HCT116 (cell line): ENCODE measurements around the gene GYPC. TPM values are rescaled to one million over a fixed set of nuclear protein-coding genes. Genes with fewer than 3 reads are reported as not detected.

ENCODE experiments used
- ATAC-seq: fragments of 200-7000 bp; cut with Tn5 transposase; 2 replicates; pipeline ENCODE4 v1.9.1; 2020; ENCODE audit warnings: mild to moderate bottlenecking, moderate library complexity
- BruUV-seq: library from RNA; stranded (reverse); fragments of 400-500 nt; replicated peaks from 2 replicates; lab custom pipeline; 2021; lab: Mats Ljungman, UMichigan
- CTCF ChIA-PET: fragments of 300-600 bp; sonication (Branson Sonifier 250); formaldehyde crosslinking; loops from one replicate; lab custom pipeline; 2021; ENCODE audit warnings: antibody characterized with exemption; lab: Charles Lee
- POLR2A ChIA-PET: fragments of 300-600, 350-600 bp; sonication (Branson Sonifier 250); formaldehyde crosslinking; loops from one replicate; lab custom pipeline; 2021; ENCODE audit warnings: antibody characterized with exemption; lab: Charles Lee
- RAD21 ChIA-PET, 2 experiments: fragments of 300-600 bp; sonication (Branson Sonifier 250); formaldehyde crosslinking; loops; one replicate each; lab custom pipeline; 2023; ENCODE audit warnings: low total read pairs in 2 of 2; ENCODE audit not compliant: uncharacterized antibody in 2 of 2, unreplicated experiment in 2 of 2, low non-redundant PET in 1 of 2; lab: Charles Lee
- DNase-seq: peaks from one replicate; pipeline ENCODE4 v3.0.0-alpha.2; 2010; ENCODE audit warnings: low read depth, low spot score
- H2AFZ ChIP-seq: fragments of 200-600 bp; shearing (Covaris generic), sonication (generic); 2 replicates; pipeline ENCODE4 v1.6.1; 2017; ENCODE audit warnings: low read depth, mixed run types, mixed read lengths, antibody characterized with exemption, low read length; ENCODE audit not compliant: poor library complexity, severe bottlenecking
- H3K27ac ChIP-seq: 2 replicates; pipeline ENCODE4 v1.5.1; 2012; ENCODE audit warnings: low read depth, low read length
- H3K27me3 ChIP-seq: fragments of 200-600 bp; sonication (generic); 2 replicates; pipeline ENCODE4 v1.6.1; 2016; ENCODE audit warnings: mixed run types, low read length, mixed read lengths; ENCODE audit not compliant: insufficient read depth
- H3K36me3 ChIP-seq, 2 experiments: fragments of 200-500 bp in 1 of 2; fragments of 200-600 bp in 1 of 2; sonication (Bioruptor generic) in 1 of 2; sonication (generic) in 1 of 2; 2 replicates each; pipeline versions ENCODE4 v1.5.1 to v1.6.1; 2014 to 2016; ENCODE audit warnings: low read length in 2 of 2, inconsistent platforms in 1 of 2, mixed read lengths in 1 of 2, mixed run types in 1 of 2; ENCODE audit not compliant: insufficient read depth in 2 of 2, control insufficient read depth in 1 of 2
- H3K4me1 ChIP-seq, 2 experiments: fragments of 200-600 bp in 1 of 2; sonication (generic) in 1 of 2; 2 replicates each; pipeline versions ENCODE4 v1.5.1 to v1.6.1; 2012 to 2017; ENCODE audit warnings: low read length in 2 of 2, inconsistent platforms in 1 of 2, mild to moderate bottlenecking in 1 of 2, mixed read lengths in 1 of 2, mixed run types in 1 of 2, moderate library complexity in 1 of 2; ENCODE audit not compliant: insufficient read depth in 2 of 2, control insufficient read depth in 1 of 2
- H3K4me2 ChIP-seq: fragments of 200-600 bp; sonication (generic); 2 replicates; pipeline ENCODE4 v1.6.1; 2017; ENCODE audit warnings: mixed run types, low read length, mixed read lengths
- H3K4me3 ChIP-seq, 2 experiments: fragments of 200-600 bp in 1 of 2; sonication (generic) in 1 of 2; replicated peaks in 1 of 2; 2 replicates each; pipeline ENCODE4 v1.5.1; 2011 to 2016; ENCODE audit warnings: low read length in 2 of 2, control low read depth in 1 of 2, low read depth in 1 of 2, mild to moderate bottlenecking in 1 of 2, mixed read lengths in 1 of 2, mixed run types in 1 of 2
- H3K79me2 ChIP-seq: fragments of 200-600 bp; sonication (generic); 2 replicates; pipeline ENCODE4 v1.6.1; 2017; ENCODE audit warnings: mild to moderate bottlenecking, mixed run types, low read length, moderate library complexity, mixed read lengths; ENCODE audit not compliant: insufficient read depth
- H3K9ac ChIP-seq: fragments of 200-600 bp; sonication (generic); 2 replicates; pipeline ENCODE4 v1.6.1; 2016; ENCODE audit warnings: low read length, mixed read lengths
- H3K9me2 ChIP-seq: fragments of 200-600 bp; sonication (generic), shearing (Covaris generic); 2 replicates; pipeline ENCODE4 v1.6.1; 2017; ENCODE audit warnings: mixed run types, mild to moderate bottlenecking, moderate library complexity; ENCODE audit not compliant: insufficient read depth
- H3K9me3 ChIP-seq, 2 experiments: fragments of 200-500 bp in 1 of 2; fragments of 200-600 bp in 1 of 2; sonication (Bioruptor generic) in 1 of 2; sonication (generic) in 1 of 2; 2 replicates each; pipeline ENCODE4 v1.6.1; 2014 to 2017; ENCODE audit warnings: low read length in 2 of 2, mixed read lengths in 2 of 2, inconsistent platforms in 1 of 2, low read depth in 1 of 2, mild to moderate bottlenecking in 1 of 2, mixed run types in 1 of 2, moderate library complexity in 1 of 2; ENCODE audit not compliant: control insufficient read depth in 1 of 2, insufficient read depth in 1 of 2
- H4K20me1 ChIP-seq: fragments of 200-600 bp; sonication (generic), shearing (Covaris generic); 2 replicates; pipeline ENCODE4 v1.6.1; 2017; ENCODE audit warnings: mixed run types, mild to moderate bottlenecking, moderate library complexity; ENCODE audit not compliant: insufficient read depth
- ATF3 ChIP-seq: IDR thresholded peaks from 2 replicates; pipeline ENCODE4 v1.6.1; 2012
- CBX3 ChIP-seq: IDR thresholded peaks from 2 replicates; pipeline ENCODE4 v1.6.1; 2012; ENCODE audit warnings: low read depth
- EGR1 ChIP-seq: IDR thresholded peaks from 2 replicates; pipeline ENCODE4 v1.6.1; 2012; ENCODE audit warnings: low read depth
- FOSL1 ChIP-seq: IDR thresholded peaks from 2 replicates; pipeline ENCODE4 v1.6.1; 2012; ENCODE audit warnings: low read depth
- JUND ChIP-seq: IDR thresholded peaks from 2 replicates; pipeline ENCODE4 v1.6.1; 2012
- POLR2AphosphoS5 ChIP-seq: IDR thresholded peaks from 2 replicates; pipeline ENCODE4 v1.6.1; 2011; ENCODE audit warnings: mild to moderate bottlenecking, low read depth, low read length, moderate library complexity
- REST ChIP-seq: IDR thresholded peaks from 2 replicates; pipeline ENCODE4 v1.6.1; 2012; ENCODE audit warnings: low read depth
- SIN3A ChIP-seq: IDR thresholded peaks from 2 replicates; pipeline ENCODE4 v1.6.1; 2012; ENCODE audit warnings: low read depth
- SP1 ChIP-seq: IDR thresholded peaks from 2 replicates; pipeline ENCODE4 v1.6.1; 2012; ENCODE audit warnings: low read depth
- SRF ChIP-seq: IDR thresholded peaks from 2 replicates; pipeline ENCODE4 v1.6.1; 2012; ENCODE audit warnings: low read depth
- ZBTB33 ChIP-seq: IDR thresholded peaks from 2 replicates; pipeline ENCODE4 v1.6.1; 2011; ENCODE audit warnings: mild to moderate bottlenecking, low read length, moderate library complexity; ENCODE audit not compliant: insufficient replicate concordance; ENCODE audit errors: extremely low read depth
- ZFX ChIP-seq: fragments of 450-650 bp; IDR thresholded peaks from 2 replicates; pipeline ENCODE4 v1.6.1; 2017
- ZNF274 ChIP-seq: fragments of 200-500 bp; sonication (Bioruptor generic); IDR thresholded peaks from 2 replicates; pipeline ENCODE4 v1.6.1; 2014; ENCODE audit warnings: mild to moderate bottlenecking, low read depth, low read length, inconsistent platforms
- intact Hi-C: fragments of 100-400 bp; cut with micrococcal nuclease; formaldehyde crosslinking; loops from 2 replicates; pipeline ENCODE4 v1.10.0; 2022
- total RNA-seq: library from RNA; stranded (reverse); gene quantifications from one replicate; pipeline ENCODE4 v1.2.1, GENCODE V29; 2021; ENCODE audit not compliant: unreplicated experiment

The GYPC gene
- total RNA-seq, 1 experiment from 2014 or later = 0.66 TPM

GRCh38 chr2:126643972-126644371 lies 12.0 kb upstream of the GYPC start:
- no peak for ATAC-seq
- H3K4me3 ChIP-seq = no peak overlapping the region
- no peaks in the 10 kb centered on the region for H3K36me3 ChIP-seq
- ChIA-PET RAD21 (no interaction called here), POLR2A (no interaction called here)
- H3K9ac ChIP-seq = no peak overlapping the region
- H3K4me1 ChIP-seq = no peaks in the 10 kb centered on the region
- BruUV-seq = no TSS peak
- H3K9me2 ChIP-seq = no peaks in the 10 kb centered on the region
- intact Hi-C loops = no loop called here
- no peaks in the 10 kb centered on the region for H3K9me3 ChIP-seq
- no peak overlapping the region for H3K4me2 ChIP-seq
- no peaks in the 10 kb centered on the region for H3K79me2 ChIP-seq
- H2AFZ ChIP-seq = no peak overlapping the region
- peaks cover 18% of the 10 kb centered on the region for H3K27me3 ChIP-seq
- H4K20me1 ChIP-seq = no peaks in the 10 kb centered on the region
- TF ChIP-seq ATF3 (no peak), EGR1 (no peak), JUND (no peak), SP1 (no peak), CBX3 (no peak), POLR2AphosphoS5 (no peak), REST (no peak), ZNF274 (no peak), SIN3A (no peak), ZBTB33 (no peak), SRF (no peak), ZFX (no peak), FOSL1 (no peak)
- TF ChIP-seq, all 23 proteins: peak for 0
- CTCF ChIA-PET = interaction anchor here (1.1 kb wide), 1 partner anchor 328 kb away, joined by 3 read pairs; no protein-coding TSS in a partner anchor
- no peak overlapping the region for H3K27ac ChIP-seq
- no peak for DNase-seq
